Tibial nerve (tissue), 4 donors: Measurements from ENCODE around the gene KLLN. TPM values are rescaled to one million over a fixed set of nuclear protein-coding genes. Genes with fewer than 3 reads are reported as not detected.
"Not testable (repeated sequence)": the region's sequence is repeated elsewhere in the genome, so short reads cannot be mapped to it uniquely, and the experiment has no call there.

ENCODE experiments used
- DNase-seq, 2 donors: peaks; one replicate each; pipeline ENCODE4 v3.0.0-alpha.2; 2019; ENCODE audit warnings: low spot score in 2 of 2
- H3K27ac ChIP-seq, 4 donors: fragments of 200-600 bp; sonication (generic) in 3 of 4; one replicate each; pipeline ENCODE4 v1.5.1; 2017 to 2019; ENCODE audit warnings: mild to moderate bottlenecking in 1 of 4
- H3K27me3 ChIP-seq, 2 donors: fragments of 200-600 bp; sonication (generic) in 1 of 2; one replicate each; pipeline versions ENCODE4 v1.5.1 to v1.6.0; 2017 to 2019
- H3K36me3 ChIP-seq, 3 donors: fragments of 200-600 bp; sonication (generic); one replicate each; pipeline ENCODE4 v1.5.1; 2018 to 2019
- H3K4me1 ChIP-seq, 4 donors: fragments of 200-600 bp; sonication (generic) in 3 of 4; one replicate each; pipeline ENCODE4 v1.5.1; 2017 to 2019
- H3K4me3 ChIP-seq, 4 donors: fragments of 200-600 bp; sonication (generic) in 3 of 4; one replicate each; pipeline ENCODE4 v1.5.1; 2017 to 2019; ENCODE audit warnings: mild to moderate bottlenecking in 1 of 4, moderate library complexity in 1 of 4
- H3K9me3 ChIP-seq, 4 donors: fragments of 200-600 bp; sonication (generic) in 3 of 4; one replicate each; pipeline ENCODE4 v1.5.1; 2017 to 2019
- EP300 ChIP-seq, 2 donors: sonication (generic); formaldehyde crosslinking; IDR thresholded peaks; one replicate each; pipeline ENCODE4 v1.6.1; 2017; ENCODE audit warnings: antibody characterized with exemption in 2 of 2, mild to moderate bottlenecking in 1 of 2
- POLR2A ChIP-seq, 2 donors: fragments of 450-650 bp; IDR thresholded peaks; one replicate each; pipeline ENCODE4 v1.6.1; 2017; ENCODE audit warnings: antibody characterized with exemption in 2 of 2, mild to moderate bottlenecking in 2 of 2, moderate library complexity in 2 of 2
- WGBS, 2 donors: methylation state at CpG; one replicate each; pipeline ENCODE4 v1.1.5; 2018; 5-methylcytosine and 5-hydroxymethylcytosine counted together
- total RNA-seq, 4 donors: library from RNA; depleted of rRNA; stranded (reverse); fragments of >200 nt; gene quantifications; one replicate each; pipeline ENCODE4 v1.1.0, GENCODE V29; 2016
- TF ChIP-seq, protein P1 (sequence below), 5 experiments: fragments of 200-600 bp in 3 of 5; fragments of 450-650 bp in 2 of 5; sonication (generic) in 3 of 5; IDR thresholded peaks; one replicate each; pipeline ENCODE4 v1.5.1; 2016 to 2019; ENCODE audit warnings: antibody characterized with exemption in 5 of 5, mild to moderate bottlenecking in 3 of 5, moderate library complexity in 2 of 5

The KLLN gene
- total RNA-seq, 4 donors from 2014 or later: 0.78 to 2.2 (median 1.3) TPM

DNA sequence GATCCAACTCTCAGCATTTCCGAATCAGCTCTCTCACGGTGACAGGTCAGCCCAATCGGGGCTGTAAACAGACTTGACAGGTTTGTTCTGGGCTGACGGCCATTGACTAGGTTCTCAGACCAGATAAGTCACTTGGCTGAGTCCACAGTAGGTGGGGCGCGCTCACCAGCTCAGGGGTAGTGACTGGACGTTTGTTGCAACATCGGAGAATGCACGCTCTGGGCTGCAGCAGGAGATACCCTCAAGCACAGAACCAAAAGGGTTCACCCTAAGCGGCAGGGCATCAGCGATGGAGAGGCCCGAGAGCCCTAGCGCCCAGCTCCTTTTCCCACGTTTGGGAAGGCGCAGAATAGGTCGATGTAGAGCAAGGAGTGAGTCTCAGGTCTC, 1.8 kb downstream of the KLLN start:
- no peaks in the 10 kb centered on the region for H3K36me3 ChIP-seq
- peak; percentile 63 to 73 for DNase-seq
- 11 to 13% methylated on average over 14 to 16 of the region's 16 CpGs for WGBS, 2 donors
- H3K4me3 ChIP-seq: peak overlapping the region; percentile 62 to 92 (median 88)
- peaks cover 0 to 15% (median 2%) of the 10 kb centered on the region in 4 donors for H3K4me1 ChIP-seq
- no peaks in the 10 kb centered on the region for H3K9me3 ChIP-seq
- H3K27me3 ChIP-seq: no peaks in the 10 kb centered on the region
- TF ChIP-seq EP300 (IDR thresholded peaks at IDR 0.05): no peak
- no peak for TF ChIP-seq POLR2A (IDR thresholded peaks at IDR 0.05)
- TF ChIP-seq, protein P1, sequence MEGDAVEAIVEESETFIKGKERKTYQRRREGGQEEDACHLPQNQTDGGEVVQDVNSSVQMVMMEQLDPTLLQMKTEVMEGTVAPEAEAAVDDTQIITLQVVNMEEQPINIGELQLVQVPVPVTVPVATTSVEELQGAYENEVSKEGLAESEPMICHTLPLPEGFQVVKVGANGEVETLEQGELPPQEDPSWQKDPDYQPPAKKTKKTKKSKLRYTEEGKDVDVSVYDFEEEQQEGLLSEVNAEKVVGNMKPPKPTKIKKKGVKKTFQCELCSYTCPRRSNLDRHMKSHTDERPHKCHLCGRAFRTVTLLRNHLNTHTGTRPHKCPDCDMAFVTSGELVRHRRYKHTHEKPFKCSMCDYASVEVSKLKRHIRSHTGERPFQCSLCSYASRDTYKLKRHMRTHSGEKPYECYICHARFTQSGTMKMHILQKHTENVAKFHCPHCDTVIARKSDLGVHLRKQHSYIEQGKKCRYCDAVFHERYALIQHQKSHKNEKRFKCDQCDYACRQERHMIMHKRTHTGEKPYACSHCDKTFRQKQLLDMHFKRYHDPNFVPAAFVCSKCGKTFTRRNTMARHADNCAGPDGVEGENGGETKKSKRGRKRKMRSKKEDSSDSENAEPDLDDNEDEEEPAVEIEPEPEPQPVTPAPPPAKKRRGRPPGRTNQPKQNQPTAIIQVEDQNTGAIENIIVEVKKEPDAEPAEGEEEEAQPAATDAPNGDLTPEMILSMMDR (IDR thresholded peaks at IDR 0.05): no peak
- peak overlapping the region; percentile 88 to 98 (median 96) for H3K27ac ChIP-seq

DNA sequence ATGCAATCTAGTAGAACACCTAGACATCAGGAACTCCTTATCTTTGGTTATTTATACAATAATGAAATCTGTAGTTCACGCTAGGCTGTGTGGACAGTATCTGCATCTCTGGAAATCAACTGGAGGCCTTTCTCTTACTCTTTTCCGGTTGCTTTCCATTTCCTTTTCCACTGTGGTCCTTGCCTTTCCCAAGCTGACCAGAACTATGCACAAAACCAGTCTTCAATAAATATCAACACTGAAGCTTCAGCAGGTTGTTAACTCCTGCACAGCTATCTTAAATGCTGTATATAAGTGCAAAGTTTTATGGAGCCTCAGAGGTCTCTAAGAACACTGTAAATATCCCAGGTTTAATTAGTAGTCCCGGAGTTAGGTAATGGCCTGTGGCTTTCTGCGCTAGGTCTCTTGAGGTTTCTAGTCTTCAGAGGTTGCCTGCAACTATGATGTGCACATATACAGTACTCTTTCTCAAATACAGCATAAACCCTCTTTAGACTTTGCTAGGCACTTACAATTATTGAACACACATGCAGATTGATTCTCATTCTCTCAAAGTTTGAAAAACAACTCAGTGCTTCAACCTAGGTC, 2.4 kb downstream of the KLLN start:
- DNase-seq: no peak
- Histone ChIP-seq H3K27ac (peak overlapping the region; percentile 88 to 98 (median 96)), H3K4me1 (peaks cover 0 to 15% (median 2%) of the 10 kb centered on the region in 4 donors), H3K4me3 (peak overlapping the region in 2 of 4 donors; percentile 62 to 90), H3K36me3 (no peaks in the 10 kb centered on the region), H3K9me3 (no peaks in the 10 kb centered on the region), H3K27me3 (no peaks in the 10 kb centered on the region)
- TF ChIP-seq EP300 (IDR thresholded peaks at IDR 0.05): no peak
- TF ChIP-seq, protein P1 (IDR thresholded peaks at IDR 0.05): no peak
- TF ChIP-seq POLR2A (IDR thresholded peaks at IDR 0.05): no peak
- WGBS, 2 donors: 80 to 82% methylated on average over 4 of the region's 4 CpGs

GRCh38 chr10:87860156-87860795, 3.1 kb downstream of the KLLN start:
- WGBS, 2 donors: 45 to 48% methylated on average over 3 of the region's 3 CpGs
- Histone ChIP-seq H3K9me3 (no peaks in the 10 kb centered on the region), H3K4me3 (no peak overlapping the region), H3K36me3 (no peaks in the 10 kb centered on the region), H3K4me1 (peaks cover 0 to 15% (median 2%) of the 10 kb centered on the region in 4 donors), H3K27me3 (no peaks in the 10 kb centered on the region), H3K27ac (peak overlapping the region in 2 of 4 donors; percentile 88 to 98)
- peak in 1 of 2 donors; percentile 39 for DNase-seq
- no peak for TF ChIP-seq POLR2A (IDR thresholded peaks at IDR 0.05)
- TF ChIP-seq EP300 (IDR thresholded peaks at IDR 0.05): peak in 1 of 2 donors; percentile 49
- TF ChIP-seq, protein P1 (IDR thresholded peaks at IDR 0.05): peak; percentile 42 to 80 (median 50)

DNA sequence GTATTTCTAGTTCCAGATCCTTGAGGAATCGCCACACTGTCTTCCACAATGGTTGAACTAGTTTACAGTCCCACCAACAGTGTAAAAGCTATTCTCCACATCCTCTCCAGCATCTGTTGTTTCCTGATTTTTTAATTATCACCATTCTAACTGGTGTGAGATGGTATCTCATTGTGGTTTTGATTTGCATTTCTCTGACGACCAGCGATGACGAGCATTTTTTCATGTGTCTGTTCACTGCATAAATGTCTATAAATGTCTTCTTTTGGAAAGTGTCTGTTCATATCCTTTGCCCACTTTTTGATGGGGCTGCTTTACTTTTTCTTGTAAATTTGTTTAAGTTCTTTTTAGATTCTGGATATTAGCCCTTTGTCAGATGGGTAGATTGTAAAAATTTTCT, 7.7 kb downstream of the KLLN start:
- H3K27me3 ChIP-seq, H3K9me3 ChIP-seq, H3K36me3 ChIP-seq, H3K4me3 ChIP-seq, DNase-seq, H3K27ac ChIP-seq: not testable (repeated sequence)
- H3K4me1 ChIP-seq: peaks cover 0 to 13% (median 2%) of the 10 kb centered on the region in 4 donors
- 90 to 92% methylated on average over 4 of the region's 4 CpGs for WGBS, 2 donors

DNA sequence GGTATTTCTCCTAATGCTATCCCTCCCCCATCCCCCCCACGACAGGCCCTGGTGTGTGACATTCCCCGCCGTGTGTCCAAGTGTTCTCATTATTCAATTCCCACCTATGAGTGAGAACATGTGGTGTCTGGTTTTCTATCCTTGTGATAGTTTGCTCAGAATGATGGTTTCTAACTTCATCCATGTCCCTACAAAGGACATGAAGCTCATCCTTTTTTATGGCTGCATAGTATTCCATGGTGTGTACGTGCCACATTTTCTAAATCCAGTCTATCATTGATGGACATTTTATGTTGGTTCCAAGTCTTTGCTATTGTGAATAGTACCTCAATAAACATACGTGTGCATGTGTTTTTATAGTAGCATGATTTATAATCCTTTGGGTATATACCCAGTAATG, 8.1 kb downstream of the KLLN start:
- not testable (repeated sequence) for H3K9me3 ChIP-seq
- 95 to 97% methylated on average over 5 of the region's 5 CpGs for WGBS, 2 donors

DNA sequence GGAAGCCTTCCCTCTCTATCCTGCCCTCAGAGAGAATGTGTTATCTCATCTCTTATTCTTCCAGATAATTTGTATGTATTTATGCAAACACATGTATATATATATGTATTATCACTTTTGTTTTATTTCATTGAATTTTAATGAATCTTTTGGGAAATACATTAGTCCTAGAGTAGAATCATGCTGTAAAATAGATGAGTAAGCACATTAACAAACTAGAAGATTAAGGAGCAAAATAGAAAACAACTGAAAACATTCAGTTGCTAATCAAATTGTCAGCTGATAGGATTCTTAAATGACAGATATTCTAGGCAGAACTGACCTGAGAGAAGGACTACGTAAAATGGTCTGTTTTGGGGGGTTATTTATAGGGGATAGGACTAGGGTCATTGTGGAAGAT, 11.2 kb downstream of the KLLN start:
- H3K9me3 ChIP-seq: no peaks in the 10 kb centered on the region
- H3K27ac ChIP-seq: no peak overlapping the region
- H3K27me3 ChIP-seq: no peaks in the 10 kb centered on the region
- H3K36me3 ChIP-seq: no peaks in the 10 kb centered on the region
- no peak for DNase-seq
- H3K4me3 ChIP-seq: no peak overlapping the region
- 85 to 97% methylated on average over 1 of the region's 1 CpG for WGBS, 2 donors
- TF ChIP-seq EP300 (IDR thresholded peaks at IDR 0.05) (no peak), POLR2A (IDR thresholded peaks at IDR 0.05) (no peak)
- TF ChIP-seq, protein P1 (IDR thresholded peaks at IDR 0.05): no peak
- H3K4me1 ChIP-seq: peaks cover 0 to 10% (median 0%) of the 10 kb centered on the region in 4 donors

More for the DNA sequence above, 8.1 kb downstream of the KLLN start:
- H3K27ac ChIP-seq, H3K27me3 ChIP-seq, H3K36me3 ChIP-seq, DNase-seq, H3K4me3 ChIP-seq: not testable (repeated sequence)
- H3K4me1 ChIP-seq: peaks cover 0 to 12% (median 1%) of the 10 kb centered on the region in 4 donors
